ENCODE data around the gene STAT3.

DNA sequence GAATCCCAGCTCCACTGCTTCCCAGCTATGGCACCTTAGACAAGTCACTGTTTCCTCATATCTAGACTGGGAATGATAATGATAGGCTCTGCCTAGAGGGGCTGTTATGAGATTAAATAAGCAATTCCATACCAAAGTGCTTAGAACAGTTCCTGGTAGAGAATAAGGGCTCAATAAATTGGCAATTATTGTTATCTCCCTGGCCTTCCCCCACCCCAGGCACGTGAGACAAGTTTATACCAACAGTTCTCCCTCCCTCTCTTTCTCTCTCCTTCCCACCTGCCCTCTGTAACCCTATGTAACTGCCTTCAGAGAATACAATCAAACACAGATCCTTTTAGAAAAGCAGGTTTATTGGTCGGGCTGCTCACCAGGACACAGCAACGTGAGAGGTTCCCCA lies 13.9 kb upstream of the STAT3 start:
- TF ChIP-seq, protein P1, sequence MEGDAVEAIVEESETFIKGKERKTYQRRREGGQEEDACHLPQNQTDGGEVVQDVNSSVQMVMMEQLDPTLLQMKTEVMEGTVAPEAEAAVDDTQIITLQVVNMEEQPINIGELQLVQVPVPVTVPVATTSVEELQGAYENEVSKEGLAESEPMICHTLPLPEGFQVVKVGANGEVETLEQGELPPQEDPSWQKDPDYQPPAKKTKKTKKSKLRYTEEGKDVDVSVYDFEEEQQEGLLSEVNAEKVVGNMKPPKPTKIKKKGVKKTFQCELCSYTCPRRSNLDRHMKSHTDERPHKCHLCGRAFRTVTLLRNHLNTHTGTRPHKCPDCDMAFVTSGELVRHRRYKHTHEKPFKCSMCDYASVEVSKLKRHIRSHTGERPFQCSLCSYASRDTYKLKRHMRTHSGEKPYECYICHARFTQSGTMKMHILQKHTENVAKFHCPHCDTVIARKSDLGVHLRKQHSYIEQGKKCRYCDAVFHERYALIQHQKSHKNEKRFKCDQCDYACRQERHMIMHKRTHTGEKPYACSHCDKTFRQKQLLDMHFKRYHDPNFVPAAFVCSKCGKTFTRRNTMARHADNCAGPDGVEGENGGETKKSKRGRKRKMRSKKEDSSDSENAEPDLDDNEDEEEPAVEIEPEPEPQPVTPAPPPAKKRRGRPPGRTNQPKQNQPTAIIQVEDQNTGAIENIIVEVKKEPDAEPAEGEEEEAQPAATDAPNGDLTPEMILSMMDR (IDR thresholded peaks at IDR 0.05; ENCODE audit: poor library complexity): no peak
- TF ChIP-seq EZH2 (IDR thresholded peaks at IDR 0.05; ENCODE audit: borderline replicate concordance) (no peak), EZH2phosphoT487 (IDR thresholded peaks at IDR 0.05; ENCODE audit: low read depth, severe bottlenecking, unreplicated experiment) (no peak)

Data from hepatocyte (in vitro differentiated cells).